ENCODE results near the gene ARHGEF28.
A peak's percentile ranks its signal among the peaks of the same experiment; 100 is the strongest.

ARHGEF28 gene

GRCh38 chr5:73789851-73790281, 163.9 kb downstream of the ARHGEF28 start:
- H3K4me1 ChIP-seq (ENCODE audit: control insufficient read depth in 1 of 2, insufficient read depth in 2 of 2, low read length in 2 of 2), result no peaks in the 10 kb centered on the region
- H3K14ac ChIP-seq (ENCODE audit: low read length), result no peak overlapping the region
- no peaks in the 10 kb centered on the region for H3K9me3 ChIP-seq (ENCODE audit: insufficient read depth, low read depth, low read length)
- H3K4ac ChIP-seq (ENCODE audit: low read depth, low read length), result no peak overlapping the region
- no peak overlapping the region for H3K4me3 ChIP-seq (ENCODE audit: low read depth, low read length)
- no peak overlapping the region for H4K8ac ChIP-seq (ENCODE audit: low read depth, low read length)
- H2AFZ ChIP-seq (ENCODE audit: insufficient read depth, low read length, poor library complexity), result no peak overlapping the region
- no CpG with 5 or more reads among the region's 2 CpGs for WGBS (ENCODE audit: extremely low coverage, insufficient coverage, insufficient read length)
- no peak overlapping the region for H3K27ac ChIP-seq (ENCODE audit: low read depth, low read length)
- H4K12ac ChIP-seq (ENCODE audit: low read depth, low read length), result no peak overlapping the region
- H3K27me3 ChIP-seq (ENCODE audit: insufficient read depth, low read length), result no peaks in the 10 kb centered on the region
- H3K79me2 ChIP-seq (ENCODE audit: control insufficient read depth, insufficient read depth, low read length, poor library complexity), result no peaks in the 10 kb centered on the region
- no peak overlapping the region for H2BK12ac ChIP-seq (ENCODE audit: low read length)
- H3K18ac ChIP-seq (ENCODE audit: low read length), result no peak overlapping the region
- H2AK5ac ChIP-seq (ENCODE audit: low read length), result no peak overlapping the region
- H3K9ac ChIP-seq (ENCODE audit: low read length), result no peak overlapping the region
- no peaks in the 10 kb centered on the region for H3K79me1 ChIP-seq (ENCODE audit: low read length)
- DNase-seq, result no peak
- no peaks in the 10 kb centered on the region for H3K36me3 ChIP-seq (ENCODE audit: control insufficient read depth in 1 of 2, insufficient read depth in 2 of 2, low read length in 2 of 2)
- no peak overlapping the region for H3K23ac ChIP-seq (ENCODE audit: low read length)
- no peak overlapping the region for H3K4me2 ChIP-seq (ENCODE audit: low read length)
- H2BK5ac ChIP-seq (ENCODE audit: low read depth, low read length, poor library complexity), result no peak overlapping the region
- H2BK120ac ChIP-seq (ENCODE audit: insufficient read depth, low read length, poor library complexity), result no peak overlapping the region
- H4K91ac ChIP-seq (ENCODE audit: low read depth, low read length), result no peak overlapping the region

- no peak overlapping the region for H3K18ac ChIP-seq (ENCODE audit: low read length)
- no peak overlapping the region for H2AFZ ChIP-seq (ENCODE audit: insufficient read depth, low read length, poor library complexity)
- no peak overlapping the region for H3K23ac ChIP-seq (ENCODE audit: low read length)
- no peak overlapping the region for H3K27ac ChIP-seq (ENCODE audit: low read depth, low read length)
- no peak overlapping the region for H4K12ac ChIP-seq (ENCODE audit: low read depth, low read length)
- H3K27me3 ChIP-seq (ENCODE audit: insufficient read depth, low read length), result no peaks in the 10 kb centered on the region
- no peak overlapping the region for H2BK5ac ChIP-seq (ENCODE audit: low read depth, low read length, poor library complexity)
- no peak overlapping the region for H4K91ac ChIP-seq (ENCODE audit: low read depth, low read length)
- no peak overlapping the region for H2BK12ac ChIP-seq (ENCODE audit: low read length)
- H4K8ac ChIP-seq (ENCODE audit: low read depth, low read length), result no peak overlapping the region
- WGBS (ENCODE audit: extremely low coverage, insufficient coverage, insufficient read length), result no CpG with 5 or more reads among the region's 4 CpGs
- no peak overlapping the region for H2AK5ac ChIP-seq (ENCODE audit: low read length)
- no peak overlapping the region for H3K4me2 ChIP-seq (ENCODE audit: low read length)
- H3K9ac ChIP-seq (ENCODE audit: low read length), result no peak overlapping the region
- H3K4ac ChIP-seq (ENCODE audit: low read depth, low read length), result no peak overlapping the region
- no peaks in the 10 kb centered on the region for H3K79me2 ChIP-seq (ENCODE audit: control insufficient read depth, insufficient read depth, low read length, poor library complexity)
- H2BK120ac ChIP-seq (ENCODE audit: insufficient read depth, low read length, poor library complexity), result no peak overlapping the region
- H3K4me3 ChIP-seq (ENCODE audit: low read depth, low read length), result no peak overlapping the region
- H3K14ac ChIP-seq (ENCODE audit: low read length), result no peak overlapping the region
- no peaks in the 10 kb centered on the region for H3K9me3 ChIP-seq (ENCODE audit: insufficient read depth, low read depth, low read length)
- H3K4me1 ChIP-seq (ENCODE audit: control insufficient read depth in 1 of 2, insufficient read depth in 2 of 2, low read length in 2 of 2), result peaks cover 0 to under 1% of the 10 kb centered on the region in 2 experiments
- H3K36me3 ChIP-seq (ENCODE audit: control insufficient read depth in 1 of 2, insufficient read depth in 2 of 2, low read length in 2 of 2), result no peaks in the 10 kb centered on the region
- no peak for DNase-seq
- no peaks in the 10 kb centered on the region for H3K79me1 ChIP-seq (ENCODE audit: low read length)
Observed at GRCh38 chr5:73791389-73791788, 165.4 kb downstream of the ARHGEF28 start.

- H2AK5ac ChIP-seq (ENCODE audit: low read length), result no peak overlapping the region
- H4K91ac ChIP-seq (ENCODE audit: low read depth, low read length), result no peak overlapping the region
- H3K79me1 ChIP-seq (ENCODE audit: low read length), result no peaks in the 10 kb centered on the region
- WGBS (ENCODE audit: extremely low coverage, insufficient coverage, insufficient read length), result no CpG with 5 or more reads among the region's 2 CpGs
- no peak overlapping the region for H2AFZ ChIP-seq (ENCODE audit: insufficient read depth, low read length, poor library complexity)
- no peak overlapping the region for H3K14ac ChIP-seq (ENCODE audit: low read length)
- no peak overlapping the region for H2BK120ac ChIP-seq (ENCODE audit: insufficient read depth, low read length, poor library complexity)
- H3K4me1 ChIP-seq (ENCODE audit: control insufficient read depth in 1 of 2, insufficient read depth in 2 of 2, low read length in 2 of 2), result peaks cover 0 to 2% of the 10 kb centered on the region in 2 experiments
- no peak overlapping the region for H3K18ac ChIP-seq (ENCODE audit: low read length)
- no peaks in the 10 kb centered on the region for H3K27me3 ChIP-seq (ENCODE audit: insufficient read depth, low read length)
- H4K12ac ChIP-seq (ENCODE audit: low read depth, low read length), result no peak overlapping the region
- H2BK5ac ChIP-seq (ENCODE audit: low read depth, low read length, poor library complexity), result no peak overlapping the region
- H3K4me2 ChIP-seq (ENCODE audit: low read length), result no peak overlapping the region
- H3K4me3 ChIP-seq (ENCODE audit: low read depth, low read length), result no peak overlapping the region
- H3K79me2 ChIP-seq (ENCODE audit: control insufficient read depth, insufficient read depth, low read length, poor library complexity), result no peaks in the 10 kb centered on the region
- peak; percentile 42 to 86 for DNase-seq
- H2BK12ac ChIP-seq (ENCODE audit: low read length), result no peak overlapping the region
- H3K4ac ChIP-seq (ENCODE audit: low read depth, low read length), result no peak overlapping the region
- H4K8ac ChIP-seq (ENCODE audit: low read depth, low read length), result no peak overlapping the region
- no peak overlapping the region for H3K27ac ChIP-seq (ENCODE audit: low read depth, low read length)
- no peak overlapping the region for H3K23ac ChIP-seq (ENCODE audit: low read length)
- H3K9ac ChIP-seq (ENCODE audit: low read length), result no peak overlapping the region
- H3K36me3 ChIP-seq (ENCODE audit: control insufficient read depth in 1 of 2, insufficient read depth in 2 of 2, low read length in 2 of 2), result no peaks in the 10 kb centered on the region
- H3K9me3 ChIP-seq (ENCODE audit: insufficient read depth, low read depth, low read length), result no peaks in the 10 kb centered on the region
Observed at GRCh38 chr5:73792687-73793320, 166.8 kb downstream of the ARHGEF28 start.

GRCh38 chr5:73793911-73794310, 167.9 kb downstream of the ARHGEF28 start:
- no peaks in the 10 kb centered on the region for H3K36me3 ChIP-seq (ENCODE audit: control insufficient read depth in 1 of 2, insufficient read depth in 2 of 2, low read length in 2 of 2)
- no peak overlapping the region for H3K23ac ChIP-seq (ENCODE audit: low read length)
- H3K9ac ChIP-seq (ENCODE audit: low read length), result no peak overlapping the region
- no peak overlapping the region for H3K4ac ChIP-seq (ENCODE audit: low read depth, low read length)
- H3K14ac ChIP-seq (ENCODE audit: low read length), result no peak overlapping the region
- no peak overlapping the region for H3K18ac ChIP-seq (ENCODE audit: low read length)
- no peaks in the 10 kb centered on the region for H3K9me3 ChIP-seq (ENCODE audit: insufficient read depth, low read depth, low read length)
- no peak overlapping the region for H4K8ac ChIP-seq (ENCODE audit: low read depth, low read length)
- H3K4me3 ChIP-seq (ENCODE audit: low read depth, low read length), result no peak overlapping the region
- H3K4me2 ChIP-seq (ENCODE audit: low read length), result no peak overlapping the region
- H2AK5ac ChIP-seq (ENCODE audit: low read length), result no peak overlapping the region
- no peak overlapping the region for H4K12ac ChIP-seq (ENCODE audit: low read depth, low read length)
- no peak overlapping the region for H2BK5ac ChIP-seq (ENCODE audit: low read depth, low read length, poor library complexity)
- no peak overlapping the region for H3K27ac ChIP-seq (ENCODE audit: low read depth, low read length)
- H2BK12ac ChIP-seq (ENCODE audit: low read length), result no peak overlapping the region
- no peak overlapping the region for H2AFZ ChIP-seq (ENCODE audit: insufficient read depth, low read length, poor library complexity)
- H2BK120ac ChIP-seq (ENCODE audit: insufficient read depth, low read length, poor library complexity), result no peak overlapping the region
- WGBS (ENCODE audit: extremely low coverage, insufficient coverage, insufficient read length), result no CpG with 5 or more reads among the region's 5 CpGs
- DNase-seq, result no peak
- H4K91ac ChIP-seq (ENCODE audit: low read depth, low read length), result no peak overlapping the region
- no peaks in the 10 kb centered on the region for H3K79me2 ChIP-seq (ENCODE audit: control insufficient read depth, insufficient read depth, low read length, poor library complexity)
- no peaks in the 10 kb centered on the region for H3K27me3 ChIP-seq (ENCODE audit: insufficient read depth, low read length)
- H3K4me1 ChIP-seq (ENCODE audit: control insufficient read depth in 1 of 2, insufficient read depth in 2 of 2, low read length in 2 of 2), result peaks cover 0 to 2% of the 10 kb centered on the region in 2 experiments
- H3K79me1 ChIP-seq (ENCODE audit: low read length), result no peaks in the 10 kb centered on the region

Measured in trophoblast cell (in vitro differentiated cells and primary cell).